IPS-18a (cell line): ENCODE data around the gene MTHFR.

Source experiments
- H3K27ac ChIP-seq: one replicate; pipeline ENCODE4 v1.5.1; 2013; ENCODE audit warnings: low read length
- H3K27me3 ChIP-seq: one replicate; pipeline ENCODE4 v1.6.1; 2013; ENCODE audit warnings: mild to moderate bottlenecking, low read length; ENCODE audit not compliant: control insufficient read depth, insufficient read depth
- H3K36me3 ChIP-seq: one replicate; pipeline ENCODE4 v1.6.1; 2013; ENCODE audit warnings: low read depth, low read length; ENCODE audit not compliant: control insufficient read depth
- H3K4me1 ChIP-seq: one replicate; pipeline ENCODE4 v1.6.1; 2013; ENCODE audit warnings: low read depth, low read length; ENCODE audit not compliant: control insufficient read depth
- H3K4me3 ChIP-seq: one replicate; pipeline ENCODE4 v1.5.1; 2013; ENCODE audit warnings: low read length
- H3K9ac ChIP-seq: one replicate; pipeline ENCODE4 v1.6.1; 2013; ENCODE audit warnings: mild to moderate bottlenecking, low read length, moderate library complexity
- H3K9me3 ChIP-seq: one replicate; pipeline ENCODE4 v1.6.1; 2013; ENCODE audit warnings: low read depth, low read length; ENCODE audit not compliant: control insufficient read depth

MTHFR gene

GRCh38 chr1:11741919-11742558, 63.7 kb downstream of the MTHFR start:
- H3K27ac ChIP-seq: no peak overlapping the region
- H3K9me3 ChIP-seq: no peaks in the 10 kb centered on the region
- no peak overlapping the region for H3K9ac ChIP-seq
- H3K4me1 ChIP-seq: peaks cover 6% of the 10 kb centered on the region
- peaks cover 13% of the 10 kb centered on the region for H3K36me3 ChIP-seq
- H3K4me3 ChIP-seq: no peak overlapping the region
- no peaks in the 10 kb centered on the region for H3K27me3 ChIP-seq

- H3K27ac ChIP-seq: no peak overlapping the region
- peaks cover 11% of the 10 kb centered on the region for H3K36me3 ChIP-seq
- no peak overlapping the region for H3K9ac ChIP-seq
- H3K27me3 ChIP-seq: no peaks in the 10 kb centered on the region
- no peaks in the 10 kb centered on the region for H3K9me3 ChIP-seq
- peaks cover 9% of the 10 kb centered on the region for H3K4me1 ChIP-seq
- H3K4me3 ChIP-seq: no peak overlapping the region
These were observed 64.3 kb downstream of the MTHFR start for GRCh38 chr1:11741482-11741881.

GRCh38 chr1:11740258-11741192, 65.2 kb downstream of the MTHFR start:
- Histone ChIP-seq H3K9ac (no peak overlapping the region), H3K9me3 (no peaks in the 10 kb centered on the region), H3K4me1 (peaks cover 11% of the 10 kb centered on the region), H3K27ac (no peak overlapping the region), H3K27me3 (no peaks in the 10 kb centered on the region), H3K4me3 (no peak overlapping the region), H3K36me3 (peaks cover 1% of the 10 kb centered on the region)

GRCh38 chr1:11738783-11739182, 67.0 kb downstream of the MTHFR start:
- Histone ChIP-seq H3K4me3 (no peak overlapping the region), H3K4me1 (peaks cover 13% of the 10 kb centered on the region), H3K27ac (no peak overlapping the region), H3K9me3 (no peaks in the 10 kb centered on the region), H3K36me3 (no peaks in the 10 kb centered on the region), H3K27me3 (no peaks in the 10 kb centered on the region), H3K9ac (no peak overlapping the region)

GRCh38 chr1:11738096-11738495, 67.7 kb downstream of the MTHFR start:
- Histone ChIP-seq H3K4me1 (peaks cover 13% of the 10 kb centered on the region), H3K36me3 (no peaks in the 10 kb centered on the region), H3K4me3 (no peak overlapping the region), H3K27ac (no peak overlapping the region), H3K27me3 (no peaks in the 10 kb centered on the region), H3K9me3 (no peaks in the 10 kb centered on the region), H3K9ac (no peak overlapping the region)

- Histone ChIP-seq H3K9me3 (no peaks in the 10 kb centered on the region), H3K27ac (peak overlapping the region; percentile 97), H3K4me3 (peak overlapping the region; percentile 92), H3K36me3 (no peaks in the 10 kb centered on the region), H3K27me3 (no peaks in the 10 kb centered on the region), H3K9ac (peak overlapping the region; percentile 92), H3K4me1 (peaks cover 19% of the 10 kb centered on the region)
These were observed 68.8 kb downstream of the MTHFR start for GRCh38 chr1:11736746-11737639.

GRCh38 chr1:11735854-11736745, 69.7 kb downstream of the MTHFR start, which contains the start of gene AGTRAP:
Gene AGTRAP, plus strand, starts transcription at chr1:11736136. Its CDS starts 73 bp downstream, at chr1:11736209.
- peak within 1 kb of the TSS; percentile 92 for H3K9ac ChIP-seq
- H3K9me3 ChIP-seq: no peaks in the 10 kb centered on the region
- H3K4me1 ChIP-seq: peaks cover 26% of the 10 kb centered on the region
- H3K27ac ChIP-seq: peak within 1 kb of the TSS; percentile 97
- H3K4me3 ChIP-seq: peak within 1 kb of the TSS; percentile 92
- H3K27me3 ChIP-seq: no peaks in the 10 kb centered on the region
- no peaks in the 10 kb centered on the region for H3K36me3 ChIP-seq
